ENCODE data around the gene FAM193A. TPM values are rescaled to one million over a fixed set of nuclear protein-coding genes. Genes with fewer than 3 reads are reported as not detected.

The FAM193A gene
- total RNA-seq, 1 experiment from 2014 or later: 38.2 TPM

DNA sequence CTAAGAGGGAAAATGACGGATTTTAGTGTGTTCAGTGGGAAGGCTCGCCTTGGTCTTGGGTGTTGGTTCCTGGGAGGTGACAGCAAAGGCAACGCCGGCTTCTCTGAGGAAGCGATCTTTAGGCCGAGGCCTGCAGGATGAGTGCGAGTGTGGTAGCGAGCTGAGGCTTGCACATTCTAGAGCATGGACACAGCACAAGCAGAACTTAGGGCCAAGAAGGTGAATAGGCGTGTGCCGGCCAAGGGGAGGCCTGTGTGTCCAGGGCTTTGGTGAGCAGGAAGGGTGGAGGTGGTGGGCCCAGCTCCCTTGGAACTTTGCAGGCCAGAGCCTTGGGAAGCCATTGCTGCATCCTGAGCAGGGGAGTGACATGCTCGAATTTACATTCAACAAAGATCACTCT lies 151.8 kb downstream of the FAM193A start:
- BruUV-seq (replicated peaks): no TSS peak
- no peak for DNase-seq (ENCODE audit: low spot score)
- Histone ChIP-seq H3K4me1 (ENCODE audit: insufficient read depth, low read length, poor library complexity, severe bottlenecking) (no peaks in the 10 kb centered on the region), H3K36me3 (ENCODE audit: insufficient read depth, low read length, poor library complexity, severe bottlenecking) (peaks cover 59% of the 10 kb centered on the region), H3K4me3 (ENCODE audit: low read depth, low read length, poor library complexity, severe bottlenecking) (no peak overlapping the region), H3K9me3 (ENCODE audit: low read depth, low read length, poor library complexity, severe bottlenecking) (no peaks in the 10 kb centered on the region), H3K27ac (ENCODE audit: low read depth, low read length, poor library complexity, severe bottlenecking) (no peak overlapping the region), H3K27me3 (replicated peaks; ENCODE audit: insufficient read depth, low read depth, low read length, poor library complexity) (no peaks in the 10 kb centered on the region)
- POLR2A ChIA-PET (ENCODE audit: low non-redundant PET): no interaction called here
- no peak for TF ChIP-seq CTCF (conservative IDR thresholded peaks at IDR 0.05; ENCODE audit: low read depth, low read length)
- CTCF ChIA-PET: no interaction called here
- intact Hi-C loops (cut with micrococcal nuclease; ENCODE audit: unreplicated experiment): no loop called here

GRCh38 chr4:2688697-2689096 lies 152.2 kb downstream of the FAM193A start:
- no peak for TF ChIP-seq EZH2 (IDR thresholded peaks at IDR 0.05; ENCODE audit: borderline replicate concordance, low read depth, low read length, poor library complexity, severe bottlenecking)
- TF ChIP-seq CTCF (conservative IDR thresholded peaks at IDR 0.05; ENCODE audit: low read depth, low read length): no peak
- CTCF ChIA-PET: no interaction called here
- DNase-seq (ENCODE audit: low spot score): no peak
- intact Hi-C loops (cut with micrococcal nuclease; ENCODE audit: unreplicated experiment): no loop called here
- H3K27ac ChIP-seq (ENCODE audit: low read depth, low read length, poor library complexity, severe bottlenecking): no peak overlapping the region
- H3K4me1 ChIP-seq (ENCODE audit: insufficient read depth, low read length, poor library complexity, severe bottlenecking): no peaks in the 10 kb centered on the region
- no TSS peak for BruUV-seq (replicated peaks)
- no peak overlapping the region for H3K4me3 ChIP-seq (ENCODE audit: low read depth, low read length, poor library complexity, severe bottlenecking)
- POLR2A ChIA-PET (ENCODE audit: low non-redundant PET): no interaction called here
- no peaks in the 10 kb centered on the region for H3K27me3 ChIP-seq (replicated peaks; ENCODE audit: insufficient read depth, low read depth, low read length, poor library complexity)
- peaks cover 60% of the 10 kb centered on the region for H3K36me3 ChIP-seq (ENCODE audit: insufficient read depth, low read length, poor library complexity, severe bottlenecking)
- no peaks in the 10 kb centered on the region for H3K9me3 ChIP-seq (ENCODE audit: low read depth, low read length, poor library complexity, severe bottlenecking)

GRCh38 chr4:2689114-2689513 lies 152.7 kb downstream of the FAM193A start:
- intact Hi-C loops (cut with micrococcal nuclease; ENCODE audit: unreplicated experiment): no loop called here
- BruUV-seq (replicated peaks): no TSS peak
- DNase-seq (ENCODE audit: low spot score): no peak
- Histone ChIP-seq H3K4me1 (ENCODE audit: insufficient read depth, low read length, poor library complexity, severe bottlenecking) (no peaks in the 10 kb centered on the region), H3K27me3 (replicated peaks; ENCODE audit: insufficient read depth, low read depth, low read length, poor library complexity) (no peaks in the 10 kb centered on the region), H3K27ac (ENCODE audit: low read depth, low read length, poor library complexity, severe bottlenecking) (no peak overlapping the region), H3K4me3 (ENCODE audit: low read depth, low read length, poor library complexity, severe bottlenecking) (no peak overlapping the region), H3K36me3 (ENCODE audit: insufficient read depth, low read length, poor library complexity, severe bottlenecking) (peaks cover 60% of the 10 kb centered on the region), H3K9me3 (ENCODE audit: low read depth, low read length, poor library complexity, severe bottlenecking) (no peaks in the 10 kb centered on the region)
- POLR2A ChIA-PET (ENCODE audit: low non-redundant PET): no interaction called here
- CTCF ChIA-PET: no interaction called here
- TF ChIP-seq EZH2 (IDR thresholded peaks at IDR 0.05; ENCODE audit: borderline replicate concordance, low read depth, low read length, poor library complexity, severe bottlenecking) (no peak), CTCF (conservative IDR thresholded peaks at IDR 0.05; ENCODE audit: low read depth, low read length) (no peak)
